PC-3 (cell line): ENCODE data around the gene CNTN4.

Source experiments
- EZH2 ChIP-seq: fragments of 300-600 bp; sonication (generic); IDR thresholded peaks from one replicate; pipeline ENCODE4 v1.6.1; 2017; ENCODE audit warnings: antibody characterized with exemption, mild to moderate bottlenecking, low read length; ENCODE audit not compliant: unreplicated experiment
- EZH2phosphoT487 ChIP-seq: fragments of 300-600 bp; sonication (generic); IDR thresholded peaks from 2 replicates; pipeline ENCODE4 v1.6.1; 2018; ENCODE audit warnings: mild to moderate bottlenecking, antibody characterized with exemption, low read length, borderline replicate concordance
- TF ChIP-seq, protein P1 (sequence below): fragments of 300-600 bp; sonication (generic); conservative IDR thresholded peaks from 2 replicates; pipeline ENCODE4 v1.5.1; 2017; ENCODE audit warnings: antibody characterized with exemption, low read depth, mild to moderate bottlenecking, low read length

DNA sequence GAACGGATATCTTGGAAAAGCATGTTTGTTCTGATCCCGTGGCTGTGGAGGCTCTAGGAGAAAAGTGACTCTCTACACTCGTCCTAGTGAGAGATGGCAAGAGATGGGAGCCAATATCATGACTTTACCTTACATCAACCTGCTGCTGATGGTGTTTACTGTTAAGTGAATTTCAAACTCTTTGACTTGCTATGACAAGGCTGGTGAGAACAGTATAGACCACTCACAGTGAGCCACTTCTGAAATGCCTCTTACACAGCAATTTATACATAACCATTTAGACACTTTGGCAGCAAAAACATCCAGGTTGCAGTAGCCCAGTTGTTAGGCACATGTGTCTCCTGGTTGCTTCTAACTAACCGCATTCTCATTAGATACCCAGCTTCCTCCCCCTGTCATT, 968.2 kb downstream of the CNTN4 start:
- TF ChIP-seq, protein P1, sequence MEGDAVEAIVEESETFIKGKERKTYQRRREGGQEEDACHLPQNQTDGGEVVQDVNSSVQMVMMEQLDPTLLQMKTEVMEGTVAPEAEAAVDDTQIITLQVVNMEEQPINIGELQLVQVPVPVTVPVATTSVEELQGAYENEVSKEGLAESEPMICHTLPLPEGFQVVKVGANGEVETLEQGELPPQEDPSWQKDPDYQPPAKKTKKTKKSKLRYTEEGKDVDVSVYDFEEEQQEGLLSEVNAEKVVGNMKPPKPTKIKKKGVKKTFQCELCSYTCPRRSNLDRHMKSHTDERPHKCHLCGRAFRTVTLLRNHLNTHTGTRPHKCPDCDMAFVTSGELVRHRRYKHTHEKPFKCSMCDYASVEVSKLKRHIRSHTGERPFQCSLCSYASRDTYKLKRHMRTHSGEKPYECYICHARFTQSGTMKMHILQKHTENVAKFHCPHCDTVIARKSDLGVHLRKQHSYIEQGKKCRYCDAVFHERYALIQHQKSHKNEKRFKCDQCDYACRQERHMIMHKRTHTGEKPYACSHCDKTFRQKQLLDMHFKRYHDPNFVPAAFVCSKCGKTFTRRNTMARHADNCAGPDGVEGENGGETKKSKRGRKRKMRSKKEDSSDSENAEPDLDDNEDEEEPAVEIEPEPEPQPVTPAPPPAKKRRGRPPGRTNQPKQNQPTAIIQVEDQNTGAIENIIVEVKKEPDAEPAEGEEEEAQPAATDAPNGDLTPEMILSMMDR: no peak
- TF ChIP-seq EZH2 (no peak), EZH2phosphoT487 (no peak)
